Retinal pigment epithelial cell (primary cell): ENCODE data around the gene WDR27.

Source experiments
- DNase-seq: peaks from one replicate; pipeline ENCODE4 v3.0.0-alpha.2; 2010; ENCODE audit warnings: low read depth
- H3K4me3 ChIP-seq: 2 replicates; pipeline ENCODE4 v1.5.1; 2011; ENCODE audit warnings: mild to moderate bottlenecking, low read length, control low read depth, moderate library complexity
- CTCF ChIP-seq: conservative IDR thresholded peaks from 2 replicates; pipeline ENCODE4 v1.5.1; 2011; ENCODE audit warnings: low read depth, low read length, control low read depth, inconsistent platforms

Gene WDR27

DNA sequence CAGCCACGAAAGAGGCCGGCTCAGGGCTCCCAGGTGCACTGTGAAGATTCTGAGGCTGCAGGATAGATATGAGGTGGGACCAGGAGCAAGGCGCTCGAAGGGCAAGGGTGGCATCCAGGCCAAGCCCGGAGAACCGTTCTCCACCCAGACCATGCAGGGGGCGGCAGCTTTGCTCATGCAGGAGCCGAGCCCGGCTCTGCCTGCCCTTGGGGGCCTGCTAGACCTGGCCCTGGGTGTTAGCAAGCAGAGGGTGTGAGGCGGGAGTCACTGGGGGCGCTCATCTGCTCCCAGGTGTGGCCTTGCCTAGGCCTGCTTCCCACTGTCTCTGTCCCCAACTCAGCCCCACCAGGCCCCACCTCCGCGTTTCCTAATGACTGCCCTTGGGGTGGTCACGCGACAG lies 59.4 kb downstream of the WDR27 start:
- no peak for TF ChIP-seq CTCF
- no peak overlapping the region for H3K4me3 ChIP-seq
- DNase-seq: no peak

DNA sequence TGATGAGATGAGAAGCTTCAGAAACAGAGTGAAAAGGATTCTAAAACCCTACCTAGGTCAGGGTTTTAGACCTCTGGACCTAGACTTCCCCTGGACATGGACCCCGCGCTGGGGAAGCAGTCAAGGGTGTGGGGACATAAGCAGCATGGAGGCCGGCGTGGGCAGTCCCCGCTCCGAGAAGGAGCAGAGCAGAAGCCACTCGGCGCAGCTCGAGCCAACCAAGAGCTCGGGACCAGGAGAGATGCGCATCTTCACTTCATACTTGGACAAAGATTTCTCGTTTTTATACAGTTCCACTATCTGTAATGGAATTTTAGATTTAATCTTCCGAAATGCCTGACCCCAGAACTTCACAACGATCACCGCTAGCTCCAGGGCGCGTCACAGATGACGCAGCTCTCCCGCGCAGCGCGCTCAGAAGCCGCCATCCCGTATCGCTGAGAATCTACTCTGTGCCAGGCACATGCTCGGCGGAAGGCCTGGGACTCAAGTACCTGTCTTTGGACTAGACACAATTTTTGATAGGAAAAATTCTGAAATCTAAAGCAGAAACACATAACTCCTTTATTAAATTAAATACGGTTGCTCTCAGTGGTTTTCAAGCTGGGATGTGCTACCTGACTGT lies 60.3 kb downstream of the WDR27 start:
- H3K4me3 ChIP-seq: no peak overlapping the region
- no peak for TF ChIP-seq CTCF
- no peak for DNase-seq

DNA sequence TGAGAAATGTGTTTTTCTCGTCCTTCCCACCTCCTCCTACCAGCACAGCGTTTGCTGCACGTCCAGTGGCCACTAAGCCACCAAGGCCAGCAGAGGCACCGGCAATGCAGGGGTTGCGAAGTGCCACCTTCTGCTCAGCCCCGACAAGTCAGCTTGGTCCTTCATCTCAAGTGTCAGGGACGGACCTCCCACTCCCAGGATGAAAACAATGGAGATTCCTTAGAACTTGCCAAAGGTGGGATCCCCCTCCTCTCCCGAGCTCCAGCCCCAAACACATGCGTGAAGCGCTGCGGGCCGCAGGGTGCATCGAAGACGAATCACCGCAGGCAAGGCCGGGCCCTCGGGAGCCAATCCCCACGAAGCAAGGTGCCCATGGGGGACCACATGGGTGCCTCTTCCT lies 60.8 kb downstream of the WDR27 start:
- TF ChIP-seq CTCF: no peak
- no peak overlapping the region for H3K4me3 ChIP-seq

GRCh38 chr6:169640351-169640852 lies 61.4 kb downstream of the WDR27 start:
- H3K4me3 ChIP-seq: no peak overlapping the region
- no peak for TF ChIP-seq CTCF
- no peak for DNase-seq

More for the DNA sequence above, 60.8 kb downstream of the WDR27 start:
- DNase-seq: no peak

DNA sequence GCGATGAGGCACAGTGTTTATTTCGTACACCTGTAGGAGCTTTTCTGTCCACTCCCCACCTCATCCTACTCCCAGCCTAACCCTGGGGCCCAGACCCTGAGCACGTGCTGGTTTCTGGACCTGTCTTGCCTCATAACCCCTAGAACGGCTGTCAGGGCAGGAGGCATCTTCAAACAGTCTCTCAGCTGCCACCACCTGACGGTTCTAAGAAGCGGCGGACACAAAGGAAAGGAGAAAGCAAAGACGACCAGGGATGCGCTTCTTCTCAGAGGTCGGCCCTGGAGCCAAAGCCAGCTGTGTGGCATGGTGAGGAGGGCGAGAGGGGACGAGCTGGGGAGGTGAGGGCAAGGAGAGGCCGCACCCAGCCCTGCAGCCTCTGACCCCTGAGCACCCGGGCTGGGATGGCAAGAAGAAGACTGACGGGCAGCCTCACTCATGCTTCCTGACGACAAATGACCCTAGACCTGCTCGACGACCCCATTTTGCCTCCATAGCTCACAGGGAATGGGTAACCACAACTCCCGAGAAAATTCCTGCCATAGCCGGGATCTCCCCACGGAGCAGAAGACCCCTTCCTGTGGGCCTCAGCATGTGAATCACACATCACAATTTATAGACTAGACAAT lies 62.1 kb downstream of the WDR27 start:
- TF ChIP-seq CTCF: no peak
- no peak for DNase-seq

GRCh38 chr6:169638915-169639314 lies 62.9 kb downstream of the WDR27 start:
- no peak overlapping the region for H3K4me3 ChIP-seq
- no peak for DNase-seq
- TF ChIP-seq CTCF: no peak

More for the DNA sequence above, 62.1 kb downstream of the WDR27 start:
- no peak overlapping the region for H3K4me3 ChIP-seq

DNA sequence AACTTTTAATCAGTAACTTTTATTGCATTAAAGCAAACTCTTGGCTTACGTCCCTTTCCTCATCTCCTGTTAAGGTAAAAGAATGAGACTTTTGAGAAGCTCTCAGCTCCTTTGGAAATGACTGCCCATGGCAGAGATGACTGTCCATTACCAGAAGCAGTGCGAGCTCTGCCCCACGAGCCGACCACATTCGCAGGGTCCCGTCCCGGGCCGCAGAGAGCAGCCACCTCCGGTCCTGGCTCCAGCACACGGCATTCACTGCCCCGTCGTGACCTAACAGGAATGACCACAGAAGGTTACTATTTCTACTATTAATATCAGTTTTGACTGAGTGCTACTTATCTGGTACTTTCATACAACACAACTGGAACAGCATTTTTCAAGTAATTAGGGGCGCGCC lies 63.4 kb downstream of the WDR27 start:
- no peak overlapping the region for H3K4me3 ChIP-seq
- no peak for DNase-seq
- TF ChIP-seq CTCF: no peak
